B cell (primary cell): ENCODE measurements around the gene ETV6.

Experiments
- EZH2 ChIP-seq: IDR thresholded peaks from 2 replicates; pipeline ENCODE4 v1.6.1; 2012; ENCODE audit warnings: borderline replicate concordance, low read depth, mild to moderate bottlenecking, moderate library complexity, low read length; ENCODE audit not compliant: insufficient read depth, poor library complexity, severe bottlenecking
- TF ChIP-seq, protein P1 (sequence below): fragments of 200-600 bp; IDR thresholded peaks from one replicate; pipeline ENCODE4 v1.8.0; 2022; ENCODE audit warnings: antibody characterized with exemption, mild to moderate bottlenecking

- TF ChIP-seq, protein P1, sequence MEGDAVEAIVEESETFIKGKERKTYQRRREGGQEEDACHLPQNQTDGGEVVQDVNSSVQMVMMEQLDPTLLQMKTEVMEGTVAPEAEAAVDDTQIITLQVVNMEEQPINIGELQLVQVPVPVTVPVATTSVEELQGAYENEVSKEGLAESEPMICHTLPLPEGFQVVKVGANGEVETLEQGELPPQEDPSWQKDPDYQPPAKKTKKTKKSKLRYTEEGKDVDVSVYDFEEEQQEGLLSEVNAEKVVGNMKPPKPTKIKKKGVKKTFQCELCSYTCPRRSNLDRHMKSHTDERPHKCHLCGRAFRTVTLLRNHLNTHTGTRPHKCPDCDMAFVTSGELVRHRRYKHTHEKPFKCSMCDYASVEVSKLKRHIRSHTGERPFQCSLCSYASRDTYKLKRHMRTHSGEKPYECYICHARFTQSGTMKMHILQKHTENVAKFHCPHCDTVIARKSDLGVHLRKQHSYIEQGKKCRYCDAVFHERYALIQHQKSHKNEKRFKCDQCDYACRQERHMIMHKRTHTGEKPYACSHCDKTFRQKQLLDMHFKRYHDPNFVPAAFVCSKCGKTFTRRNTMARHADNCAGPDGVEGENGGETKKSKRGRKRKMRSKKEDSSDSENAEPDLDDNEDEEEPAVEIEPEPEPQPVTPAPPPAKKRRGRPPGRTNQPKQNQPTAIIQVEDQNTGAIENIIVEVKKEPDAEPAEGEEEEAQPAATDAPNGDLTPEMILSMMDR = no peak
- no peak for TF ChIP-seq EZH2
These were observed 175.8 kb downstream of the ETV6 start for GRCh38 chr12:11825278-11825677.
